GM18517 (cell line): ENCODE results near the gene PGRMC2.

Experiments used
- ATAC-seq: cut with Tn5 transposase; IDR thresholded peaks from one replicate; pipeline ENCODE4 v1.9.1; 2021; ENCODE audit warnings: mild to moderate bottlenecking, moderate library complexity; ENCODE audit not compliant: unreplicated experiment

PGRMC2 gene

GRCh38 chr4:128287141-128287870 lies at the start of gene PGRMC2:
TSS of gene PGRMC2 (minus strand) at chr4:128287813. CDS start at chr4:128287790, 23 bp downstream.
- peak; percentile 0 for ATAC-seq

- ATAC-seq, result no peak
Measured at GRCh38 chr4:128335541-128335940, 47.9 kb upstream of the PGRMC2 start.

DNA sequence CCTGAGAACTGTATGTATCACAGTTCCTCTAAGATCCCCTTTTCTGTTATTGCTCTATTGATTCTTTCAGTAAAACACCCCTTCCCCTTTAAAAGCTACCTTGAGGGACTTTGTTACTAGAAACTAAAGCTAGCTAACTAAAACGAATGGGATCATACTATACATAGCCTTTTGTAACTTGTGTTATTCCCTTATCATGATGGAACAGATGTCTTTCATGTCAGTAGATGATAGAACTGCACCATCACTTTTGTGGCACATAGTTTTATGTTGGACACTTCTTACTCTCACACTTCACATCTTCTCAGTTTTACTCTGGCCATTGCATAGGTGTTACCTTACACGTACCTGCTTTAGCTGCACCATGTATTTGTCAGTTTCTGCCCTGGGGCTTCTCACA lies 46.6 kb upstream of the PGRMC2 start:
- no peak for ATAC-seq

GRCh38 chr4:128333309-128334018 lies 45.9 kb upstream of the PGRMC2 start:
- no peak for ATAC-seq

DNA sequence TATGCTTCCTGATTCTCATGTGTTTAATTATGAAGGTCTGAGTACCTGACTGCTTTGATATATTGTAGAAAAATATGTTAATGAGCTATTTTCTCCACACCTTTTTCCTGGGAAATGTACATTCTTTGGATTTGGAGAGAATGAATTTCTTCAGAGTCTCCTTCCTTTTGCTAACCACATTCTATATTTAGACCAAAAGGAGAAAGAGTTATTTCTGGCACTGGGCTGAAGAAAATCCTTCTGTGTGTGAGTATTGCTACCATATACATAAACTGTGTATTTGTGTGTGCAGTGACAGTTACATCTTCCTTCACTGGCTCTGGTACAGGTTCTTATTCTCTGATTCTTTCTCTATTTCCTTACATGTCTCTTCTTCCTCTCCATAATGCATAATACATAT lies 44.5 kb upstream of the PGRMC2 start:
- ATAC-seq, result no peak

DNA sequence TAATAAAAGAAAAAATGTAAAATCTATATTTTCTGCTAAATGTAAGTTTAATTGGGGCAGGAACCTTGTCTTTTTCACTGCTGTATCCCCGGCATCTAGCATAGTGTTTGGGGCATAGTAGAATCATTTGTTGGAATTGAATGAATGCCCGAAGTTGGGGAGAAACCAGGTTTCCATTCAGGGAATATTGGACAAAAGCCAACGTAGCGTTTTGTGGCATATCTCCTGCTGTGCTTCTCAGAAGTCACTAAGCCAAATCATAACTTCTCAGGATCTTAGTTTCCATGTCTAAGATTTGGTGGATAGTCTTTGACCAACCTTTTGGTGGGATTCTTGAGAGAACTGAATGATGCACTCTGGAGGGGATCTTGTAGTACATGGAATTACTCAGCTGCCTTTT lies 42.0 kb upstream of the PGRMC2 start:
- no peak for ATAC-seq

GRCh38 chr4:128328106-128328505 lies 40.5 kb upstream of the PGRMC2 start:
- ATAC-seq, result no peak

GRCh38 chr4:128323401-128323800 lies 35.8 kb upstream of the PGRMC2 start:
- ATAC-seq, result no peak

DNA sequence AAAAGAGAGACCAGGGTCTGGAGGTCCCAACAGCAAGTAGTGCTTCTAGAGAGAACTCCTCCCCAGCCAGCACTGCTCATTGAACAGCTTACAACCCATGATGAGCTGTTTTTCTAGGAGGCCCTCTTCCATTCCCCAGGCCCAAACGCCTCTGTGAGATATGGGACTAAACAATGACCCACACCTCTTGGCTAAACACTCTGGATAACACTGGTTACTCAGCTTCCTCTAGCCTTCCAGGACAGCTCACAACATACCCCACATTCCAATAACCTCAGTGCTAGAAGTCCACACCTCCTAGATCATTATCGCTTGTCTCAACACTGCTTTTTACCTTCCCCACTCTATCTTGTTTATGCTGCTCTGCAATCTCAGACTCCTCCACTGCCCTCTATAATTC lies 35.4 kb upstream of the PGRMC2 start:
- no peak for ATAC-seq

DNA sequence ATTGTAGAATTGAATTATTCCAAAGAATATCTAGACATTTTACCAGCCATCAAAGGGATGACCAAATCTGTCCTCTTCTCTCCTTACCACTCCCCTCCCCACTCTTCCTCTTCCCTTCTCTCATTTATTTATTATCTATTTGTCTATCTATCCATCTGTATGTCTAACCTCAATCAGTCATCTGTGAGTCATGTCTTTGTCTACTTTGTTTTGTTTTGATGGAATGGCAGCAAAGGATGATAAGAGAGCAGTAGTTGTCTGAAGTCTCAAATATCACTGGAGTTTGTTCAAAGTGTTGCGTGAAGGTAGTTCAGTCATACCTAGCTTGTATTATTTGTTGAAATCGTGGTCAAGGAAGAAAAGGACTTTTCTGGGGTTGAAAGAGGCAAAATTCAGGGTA lies 34.7 kb upstream of the PGRMC2 start:
- ATAC-seq, result no peak

GRCh38 chr4:128320656-128321055 lies 33.0 kb upstream of the PGRMC2 start:
- ATAC-seq, result no peak

- ATAC-seq, result no peak
Measured at GRCh38 chr4:128315756-128316520, 28.3 kb upstream of the PGRMC2 start.

- no peak for ATAC-seq
Measured at GRCh38 chr4:128311659-128312403, 24.2 kb upstream of the PGRMC2 start.

- no peak for ATAC-seq
Measured at GRCh38 chr4:128310266-128310697, 22.7 kb upstream of the PGRMC2 start.

DNA sequence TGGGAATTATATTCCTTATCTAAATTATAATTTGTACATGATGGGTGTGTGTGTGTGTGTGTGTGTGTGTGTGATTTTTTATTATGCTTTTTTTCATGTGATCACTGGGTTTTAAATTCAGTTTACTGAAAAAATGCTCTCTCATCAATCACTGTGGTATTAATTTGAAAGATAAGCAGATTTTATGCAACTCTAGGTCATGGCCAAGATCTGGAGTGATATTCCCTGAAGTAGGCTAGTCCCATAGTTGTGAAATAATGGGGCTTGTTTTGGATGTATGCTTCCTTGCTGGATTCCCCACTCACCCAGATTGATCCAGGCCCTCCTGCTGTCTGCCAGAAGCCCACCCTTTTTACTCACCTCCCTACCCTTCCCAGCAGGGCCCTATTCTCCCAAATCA lies 22.0 kb upstream of the PGRMC2 start:
- no peak for ATAC-seq

- ATAC-seq, result no peak
Measured at GRCh38 chr4:128308986-128309385, 21.4 kb upstream of the PGRMC2 start.

DNA sequence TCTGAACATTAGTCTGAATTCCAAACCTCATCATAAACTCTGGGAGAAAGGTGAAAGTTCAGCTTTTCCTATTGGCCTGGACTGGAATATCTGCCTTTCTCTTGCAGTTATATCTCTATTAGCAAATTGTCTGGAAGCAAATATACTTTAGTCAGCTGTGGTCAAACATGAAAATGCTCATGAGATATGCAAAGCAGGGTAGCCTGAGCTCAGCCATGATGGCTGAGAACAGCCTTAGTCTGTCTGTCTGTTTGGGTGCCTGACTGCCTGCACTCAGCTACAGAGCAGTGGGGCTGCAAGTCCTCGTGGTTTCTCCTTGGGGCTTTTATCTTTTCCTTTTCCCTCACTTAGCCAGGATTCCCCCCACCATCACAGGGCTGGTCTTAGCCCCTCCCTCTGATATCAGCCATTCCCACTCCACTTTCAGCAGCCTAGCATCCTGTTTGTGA lies 19.5 kb upstream of the PGRMC2 start:
- peak; percentile 74 for ATAC-seq

- no peak for ATAC-seq
Measured at GRCh38 chr4:128305942-128306341, 18.3 kb upstream of the PGRMC2 start.

GRCh38 chr4:128303986-128304385 lies 16.4 kb upstream of the PGRMC2 start:
- ATAC-seq, result no peak

- no peak for ATAC-seq
Measured at GRCh38 chr4:128303405-128303785, 15.8 kb upstream of the PGRMC2 start.

DNA sequence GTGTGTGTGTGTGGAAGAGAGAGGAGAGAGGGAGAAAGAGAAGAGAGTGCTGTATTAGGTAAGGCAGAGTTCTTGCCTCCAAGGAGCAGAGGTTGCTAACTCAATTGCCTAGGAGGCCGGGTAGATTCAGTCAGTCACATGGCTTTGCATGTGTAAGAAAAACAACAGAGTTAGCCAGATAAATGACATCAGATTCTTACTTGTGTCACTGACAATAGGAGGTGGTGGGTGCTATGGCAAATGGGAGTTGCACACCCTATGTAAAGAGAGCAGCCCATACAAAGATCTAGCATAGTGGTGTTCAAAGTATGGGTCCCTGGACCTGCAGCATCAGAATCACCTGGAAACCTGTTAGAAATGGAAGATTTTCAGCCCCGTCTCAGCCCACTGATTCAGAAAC lies 14.4 kb upstream of the PGRMC2 start:
- ATAC-seq, result no peak
